ENCODE results near the gene TRAF5. TPM values are rescaled to one million over a fixed set of nuclear protein-coding genes. Genes with fewer than 3 reads are reported as not detected.

The TRAF5 gene
- total RNA-seq, 1 donor from 2014 or later = 14.4 TPM

- Histone ChIP-seq H3K9me3 (ENCODE audit: insufficient read depth, low read depth, low read length) (no peaks in the 10 kb centered on the region), H3K4me3 (ENCODE audit: insufficient read depth, low read depth, low read length) (no peak overlapping the region), H3K79me2 (ENCODE audit: insufficient read depth, low read length) (peaks cover 5% of the 10 kb centered on the region), H3K4me2 (ENCODE audit: low read length) (no peak overlapping the region), H4K20me1 (ENCODE audit: insufficient read depth, low read length) (peaks cover 20% of the 10 kb centered on the region), H3K4me1 (ENCODE audit: insufficient read depth, low read length) (peaks cover 11% of the 10 kb centered on the region), H3K9ac (ENCODE audit: low read length) (no peak overlapping the region), H3K36me3 (ENCODE audit: insufficient read depth, low read length) (peaks cover 4% of the 10 kb centered on the region), H3K27me3 (ENCODE audit: insufficient read depth, low read length) (no peaks in the 10 kb centered on the region), H2AFZ (ENCODE audit: low read depth, low read length) (no peak overlapping the region), H3K27ac (ENCODE audit: low read depth, low read length) (no peak overlapping the region)
- Mint-ChIP-seq H3K4me1 (ENCODE audit: low read depth, unreplicated experiment) (peaks cover 11% of the 10 kb centered on the region), H3K27me3 (ENCODE audit: low read depth, unreplicated experiment) (no peaks in the 10 kb centered on the region), H3K9me3 (ENCODE audit: unreplicated experiment) (peaks cover 2% of the 10 kb centered on the region), H3K4me3 (ENCODE audit: unreplicated experiment) (no peak overlapping the region), H3K27ac (ENCODE audit: unreplicated experiment) (peak overlapping the region; percentile 16), H3K36me3 (ENCODE audit: low read depth, unreplicated experiment) (peaks cover 23% of the 10 kb centered on the region)
- FAIRE-seq = peak; percentile 9
- DNase-seq (ENCODE audit: low read depth) = peak; percentile 79
- TF ChIP-seq, protein P1, sequence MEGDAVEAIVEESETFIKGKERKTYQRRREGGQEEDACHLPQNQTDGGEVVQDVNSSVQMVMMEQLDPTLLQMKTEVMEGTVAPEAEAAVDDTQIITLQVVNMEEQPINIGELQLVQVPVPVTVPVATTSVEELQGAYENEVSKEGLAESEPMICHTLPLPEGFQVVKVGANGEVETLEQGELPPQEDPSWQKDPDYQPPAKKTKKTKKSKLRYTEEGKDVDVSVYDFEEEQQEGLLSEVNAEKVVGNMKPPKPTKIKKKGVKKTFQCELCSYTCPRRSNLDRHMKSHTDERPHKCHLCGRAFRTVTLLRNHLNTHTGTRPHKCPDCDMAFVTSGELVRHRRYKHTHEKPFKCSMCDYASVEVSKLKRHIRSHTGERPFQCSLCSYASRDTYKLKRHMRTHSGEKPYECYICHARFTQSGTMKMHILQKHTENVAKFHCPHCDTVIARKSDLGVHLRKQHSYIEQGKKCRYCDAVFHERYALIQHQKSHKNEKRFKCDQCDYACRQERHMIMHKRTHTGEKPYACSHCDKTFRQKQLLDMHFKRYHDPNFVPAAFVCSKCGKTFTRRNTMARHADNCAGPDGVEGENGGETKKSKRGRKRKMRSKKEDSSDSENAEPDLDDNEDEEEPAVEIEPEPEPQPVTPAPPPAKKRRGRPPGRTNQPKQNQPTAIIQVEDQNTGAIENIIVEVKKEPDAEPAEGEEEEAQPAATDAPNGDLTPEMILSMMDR (IDR thresholded peaks at IDR 0.05; ENCODE audit: insufficient read depth, low read depth, low read length) = no peak
- TF ChIP-seq EZH2 (IDR thresholded peaks at IDR 0.05; ENCODE audit: insufficient read depth, low read length) = no peak
Measured at GRCh38 chr1:211356723-211357407, 30.2 kb downstream of the TRAF5 start.

DNA sequence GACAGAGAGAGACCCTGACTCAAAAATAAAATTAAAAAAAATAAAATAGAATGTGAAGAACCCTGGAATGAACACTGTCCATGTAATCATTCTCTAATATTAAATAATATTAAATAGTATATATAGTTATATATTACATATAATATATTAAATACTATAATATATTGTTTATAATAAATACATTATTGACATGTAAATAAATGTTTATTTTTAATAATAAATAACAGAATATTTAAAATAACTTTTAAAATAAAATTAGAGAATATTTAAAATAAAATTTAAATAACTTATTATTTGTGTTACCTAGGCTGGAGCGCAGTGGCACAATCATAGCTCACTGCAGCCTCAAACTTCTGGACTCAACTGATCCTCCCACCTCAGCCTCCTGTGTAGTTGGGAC is 32.1 kb downstream of the TRAF5 start:
- Mint-ChIP-seq H3K27me3 (ENCODE audit: low read depth, unreplicated experiment) (no peaks in the 10 kb centered on the region), H3K4me1 (ENCODE audit: low read depth, unreplicated experiment) (peaks cover 11% of the 10 kb centered on the region), H3K27ac (ENCODE audit: unreplicated experiment) (no peak overlapping the region), H3K36me3 (ENCODE audit: low read depth, unreplicated experiment) (peaks cover 13% of the 10 kb centered on the region), H3K4me3 (ENCODE audit: unreplicated experiment) (no peak overlapping the region), H3K9me3 (ENCODE audit: unreplicated experiment) (no peaks in the 10 kb centered on the region)
- no peak overlapping the region for H2AFZ ChIP-seq (ENCODE audit: low read depth, low read length)
- no peak overlapping the region for H3K9ac ChIP-seq (ENCODE audit: low read length)
- H3K27me3 ChIP-seq (ENCODE audit: insufficient read depth, low read length) = no peaks in the 10 kb centered on the region
- no peaks in the 10 kb centered on the region for H3K9me3 ChIP-seq (ENCODE audit: insufficient read depth, low read depth, low read length)
- FAIRE-seq = no peak
- H4K20me1 ChIP-seq (ENCODE audit: insufficient read depth, low read length) = peaks cover 12% of the 10 kb centered on the region
- H3K4me1 ChIP-seq (ENCODE audit: insufficient read depth, low read length) = peaks cover 11% of the 10 kb centered on the region
- H3K79me2 ChIP-seq (ENCODE audit: insufficient read depth, low read length) = no peaks in the 10 kb centered on the region
- H3K4me3 ChIP-seq (ENCODE audit: insufficient read depth, low read depth, low read length) = no peak overlapping the region
- no peak overlapping the region for H3K27ac ChIP-seq (ENCODE audit: low read depth, low read length)
- no peak for TF ChIP-seq EZH2 (IDR thresholded peaks at IDR 0.05; ENCODE audit: insufficient read depth, low read length)
- TF ChIP-seq, protein P1 (IDR thresholded peaks at IDR 0.05; ENCODE audit: insufficient read depth, low read depth, low read length) = no peak
- no peak for DNase-seq (ENCODE audit: low read depth)
- no peak overlapping the region for H3K4me2 ChIP-seq (ENCODE audit: low read length)
- peaks cover 4% of the 10 kb centered on the region for H3K36me3 ChIP-seq (ENCODE audit: insufficient read depth, low read length)

DNA sequence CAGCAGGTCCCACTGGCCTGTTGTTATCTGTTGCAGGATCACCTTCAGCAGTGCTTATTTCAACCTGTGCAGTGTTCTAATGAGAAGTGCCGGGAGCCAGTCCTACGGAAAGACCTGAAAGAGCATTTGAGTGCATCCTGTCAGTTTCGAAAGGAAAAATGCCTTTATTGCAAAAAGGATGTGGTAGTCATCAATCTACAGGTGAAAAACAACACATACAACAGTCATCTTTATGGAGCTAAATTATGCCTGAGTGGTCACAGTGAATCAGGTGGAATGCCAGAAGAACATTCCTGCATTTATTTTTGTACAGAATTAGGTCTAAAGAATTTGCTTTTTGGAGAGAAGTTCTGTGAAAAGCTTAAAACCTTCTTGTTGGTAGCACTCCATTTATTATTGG is 33.2 kb downstream of the TRAF5 start:
- Histone ChIP-seq H3K9me3 (ENCODE audit: insufficient read depth, low read depth, low read length) (no peaks in the 10 kb centered on the region), H3K27me3 (ENCODE audit: insufficient read depth, low read length) (no peaks in the 10 kb centered on the region), H4K20me1 (ENCODE audit: insufficient read depth, low read length) (peaks cover 8% of the 10 kb centered on the region), H3K4me3 (ENCODE audit: insufficient read depth, low read depth, low read length) (no peak overlapping the region), H3K4me1 (ENCODE audit: insufficient read depth, low read length) (peaks cover 11% of the 10 kb centered on the region), H3K79me2 (ENCODE audit: insufficient read depth, low read length) (no peaks in the 10 kb centered on the region), H3K9ac (ENCODE audit: low read length) (no peak overlapping the region), H2AFZ (ENCODE audit: low read depth, low read length) (no peak overlapping the region), H3K4me2 (ENCODE audit: low read length) (peak overlapping the region; percentile 12), H3K36me3 (ENCODE audit: insufficient read depth, low read length) (peaks cover 6% of the 10 kb centered on the region), H3K27ac (ENCODE audit: low read depth, low read length) (no peak overlapping the region)
- DNase-seq (ENCODE audit: low read depth) (peak; percentile 49), FAIRE-seq (no peak)
- H3K9me3 Mint-ChIP-seq (ENCODE audit: unreplicated experiment) = no peaks in the 10 kb centered on the region
- TF ChIP-seq EZH2 (IDR thresholded peaks at IDR 0.05; ENCODE audit: insufficient read depth, low read length) = no peak
- H3K27ac Mint-ChIP-seq (ENCODE audit: unreplicated experiment) = no peak overlapping the region
- H3K4me3 Mint-ChIP-seq (ENCODE audit: unreplicated experiment) = no peak overlapping the region
- peaks cover 11% of the 10 kb centered on the region for H3K4me1 Mint-ChIP-seq (ENCODE audit: low read depth, unreplicated experiment)
- H3K27me3 Mint-ChIP-seq (ENCODE audit: low read depth, unreplicated experiment) = no peaks in the 10 kb centered on the region
- H3K36me3 Mint-ChIP-seq (ENCODE audit: low read depth, unreplicated experiment) = peaks cover 7% of the 10 kb centered on the region

All from astrocyte (in vitro differentiated cells and primary cell).